ENCODE data around the gene SOX10. TPM values are rescaled to one million over a fixed set of nuclear protein-coding genes. Genes with fewer than 3 reads are reported as not detected.

SOX10 gene
- total and polyA plus RNA-seq, 2 of the 4 experiments (the other 2 are of a cell fraction): not detected

- POLR2A ChIA-PET (ENCODE audit: unreplicated experiment): no interaction called here
- no peak for ATAC-seq (ENCODE audit: low read depth)
These were observed 9.2 kb downstream of the SOX10 start for GRCh38 chr22:37975153-37975552.

More at GRCh38 chr22:37975153-37975552, 9.2 kb downstream of the SOX10 start:
- Histone ChIP-seq H3K79me1 (ENCODE audit: low read depth in 1 of 2, low read length in 2 of 2) (no peaks in the 10 kb centered on the region), H2BK15ac (ENCODE audit: low read depth, low read length) (no peak overlapping the region), H3K9ac (ENCODE audit: low read depth, low read length) (no peak overlapping the region), H4K91ac (ENCODE audit: insufficient read depth, low read depth, low read length) (no peak overlapping the region), H2BK5ac (ENCODE audit: low read depth, low read length, poor library complexity, severe bottlenecking) (no peak overlapping the region), H3K23ac (ENCODE audit: low read depth, low read length) (no peak overlapping the region), H3K4me2 (ENCODE audit: low read depth, low read length) (no peak overlapping the region), H3K9me1 (ENCODE audit: insufficient read depth, low read length) (no peaks in the 10 kb centered on the region; the same call in 1 of the 2 replicates), H4K20me1 (ENCODE audit: insufficient read depth, low read length) (no peaks in the 10 kb centered on the region; the same call in 1 of the 2 replicates), H2AK5ac (ENCODE audit: low read depth, low read length) (no peak overlapping the region), H2AK9ac (replicated peaks; ENCODE audit: low read depth, low read length, poor library complexity) (no peak overlapping the region), H3K36me3 (ENCODE audit: control insufficient read depth, insufficient read depth, low read length) (no peaks in the 10 kb centered on the region; the same call in none of the 2 replicates), H3K9me3 (ENCODE audit: control insufficient read depth, insufficient read depth, low read length) (no peaks in the 10 kb centered on the region), H4K8ac (ENCODE audit: low read depth in 2 of 2, low read length in 2 of 2) (no peak overlapping the region), H2AFZ (replicated peaks; ENCODE audit: low read length, poor library complexity) (no peak overlapping the region), H3K56ac (ENCODE audit: extremely low read depth, insufficient read depth, low read length) (no peak overlapping the region), H3K4me3 (ENCODE audit: insufficient read depth, low read depth, low read length) (no peak overlapping the region), H3K18ac (ENCODE audit: low read depth, low read length) (no peak overlapping the region), H3K27ac (ENCODE audit: insufficient read depth, low read length) (no peak overlapping the region), H3K4ac (ENCODE audit: low read depth, low read length) (no peak overlapping the region), H4K5ac (ENCODE audit: low read depth, low read length) (no peak overlapping the region), H3K27me3 (ENCODE audit: control insufficient read depth, insufficient read depth, low read length) (no peaks in the 10 kb centered on the region), H2BK120ac (ENCODE audit: low read depth, low read length) (no peak overlapping the region), H3K4me1 (ENCODE audit: control insufficient read depth, insufficient read depth, low read length) (no peaks in the 10 kb centered on the region), H2BK20ac (ENCODE audit: low read depth, low read length) (no peak overlapping the region), H3K14ac (replicated peaks; ENCODE audit: low read depth, low read length) (no peak overlapping the region)
- TF ChIP-seq ELK1 (IDR thresholded peaks at IDR 0.05; ENCODE audit: borderline replicate concordance, low read depth, low read length) (no peak), CTCF (conservative IDR thresholded peaks at IDR 0.05; ENCODE audit: low read depth, low read length) (no peak), SMC3 (IDR thresholded peaks at IDR 0.05; ENCODE audit: low read depth, low read length) (no peak), MXI1 (IDR thresholded peaks at IDR 0.05; ENCODE audit: borderline replicate concordance, low read depth, low read length) (no peak), FOS (IDR thresholded peaks at IDR 0.05; ENCODE audit: low read depth, low read length) (no peak), MAFK (IDR thresholded peaks at IDR 0.05; ENCODE audit: low read depth, low read length) (no peak), POLR2A (IDR thresholded peaks at IDR 0.05; ENCODE audit: low read depth, low read length) (no peak), CHD1 (IDR thresholded peaks at IDR 0.05; ENCODE audit: low read depth, low read length) (no peak), NFE2L2 (IDR thresholded peaks at IDR 0.05; ENCODE audit: low read depth, low read length) (no peak), RFX5 (IDR thresholded peaks at IDR 0.05; ENCODE audit: low read depth, low read length) (no peak), MAZ (IDR thresholded peaks at IDR 0.05; ENCODE audit: borderline replicate concordance, low read depth, low read length) (no peak), RCOR1 (IDR thresholded peaks at IDR 0.05; ENCODE audit: insufficient replicate concordance, low read length) (no peak), USF2 (IDR thresholded peaks at IDR 0.05; ENCODE audit: low read depth, low read length) (no peak), BHLHE40 (IDR thresholded peaks at IDR 0.05; ENCODE audit: low read depth, low read length) (no peak), CEBPB (IDR thresholded peaks at IDR 0.05; ENCODE audit: low read depth, low read length) (no peak), RAD21 (IDR thresholded peaks at IDR 0.05; ENCODE audit: low read length) (no peak)
- DNase-seq: no peak
- intact Hi-C loops (cut with micrococcal nuclease): no loop called here
- CTCF ChIA-PET: no interaction called here
- WGBS, 2 experiments (ENCODE audit: extremely low coverage in 2 of 2, insufficient read length in 1 of 2): 100% methylated on average over 1 of the region's 2 CpGs; no CpG with 5 or more reads in 1 of the 2 experiments
- no TSS peak for BruUV-seq (replicated peaks)
- in situ Hi-C loops (cut with MboI; ENCODE audit: low sequenced_read_pairs): no loop called here
- dilution Hi-C loops (cut with HindIII; ENCODE audit: low sequenced_read_pairs, unreplicated experiment): no loop called here
